GM12878 (cell line): ENCODE data around the gene CHAT. TPM values are rescaled to one million over a fixed set of nuclear protein-coding genes. Genes with fewer than 3 reads are reported as not detected.

Experiments
- ATAC-seq: fragments of 200-7000 bp; cut with Tn5 transposase; 3 replicates; pipeline ENCODE4 v1.9.1; 2020; ENCODE audit warnings: mild to moderate bottlenecking, moderate library complexity
- BruUV-seq: library from RNA; stranded (reverse); fragments of 400-500 nt; replicated peaks from 2 replicates; lab custom pipeline; 2021; lab: Mats Ljungman, UMichigan
- CTCF ChIA-PET: fragments of 300-600 bp; sonication (Branson Sonifier 250); formaldehyde crosslinking; extraction: SDS; loops from one replicate; lab custom pipeline; 2021; ENCODE audit warnings: inconsistent platforms; lab: Yijun Ruan, JAX
- POLR2A ChIA-PET: fragments of 350-600 bp; formaldehyde crosslinking; extraction: SDS; loops from one replicate; lab custom pipeline; 2021; ENCODE audit warnings: inconsistent platforms; lab: Charles Lee
- RAD21 ChIA-PET: fragments of 300-600 bp; sonication (Branson Sonifier 250); formaldehyde crosslinking; loops from one replicate; lab custom pipeline; 2023; ENCODE audit warnings: antibody characterized with exemption; ENCODE audit not compliant: unreplicated experiment; lab: Charles Lee
- SMC1A ChIA-PET: fragments of 300-600 bp; sonication (Branson Sonifier 250); formaldehyde crosslinking; loops from one replicate; lab custom pipeline; 2023; ENCODE audit not compliant: unreplicated experiment, uncharacterized antibody; lab: Charles Lee
- DNase-seq: peaks from one replicate; pipeline ENCODE4 v3.0.0-alpha.2; 2011; ENCODE audit warnings: low read depth, low spot score
- FAIRE-seq: peaks from 3 replicates; lab custom pipeline; 2011; peaks lifted over from hg19 to GRCh38; lab: Jason Lieb, UNC
- H2AFZ ChIP-seq: 2 replicates; pipeline ENCODE4 v1.6.0; 2011; ENCODE audit warnings: low read depth, low read length, control low read depth; ENCODE audit not compliant: control insufficient read depth
- H3K27ac ChIP-seq: 2 replicates; pipeline ENCODE4 v1.5.1; 2011; ENCODE audit warnings: control low read depth; ENCODE audit not compliant: control insufficient read depth, insufficient read depth
- H3K27me3 ChIP-seq, 2 experiments: replicated peaks in 1 of 2; 2 replicates each; pipeline versions ENCODE4 v1.6.0 to v1.6.1; 2011; ENCODE audit warnings: low read length in 1 of 2; ENCODE audit not compliant: control insufficient read depth in 2 of 2, insufficient read depth in 2 of 2
- H3K36me3 ChIP-seq, 2 experiments: 2 replicates each; pipeline ENCODE4 v1.5.1; 2011; ENCODE audit warnings: low read length in 1 of 2; ENCODE audit not compliant: control insufficient read depth in 2 of 2, insufficient read depth in 2 of 2
- H3K4me1 ChIP-seq: 2 replicates; pipeline ENCODE4 v1.6.1; 2011; ENCODE audit warnings: mild to moderate bottlenecking, low read length, moderate library complexity, mixed read lengths; ENCODE audit not compliant: control insufficient read depth, insufficient read depth
- H3K4me2 ChIP-seq: 2 replicates; pipeline ENCODE4 v1.6.0; 2011; ENCODE audit warnings: control low read depth; ENCODE audit not compliant: control insufficient read depth, insufficient read depth
- H3K4me3 ChIP-seq: fragments of 200-600 bp; sonication (generic); 2 replicates; pipeline ENCODE4 v1.5.1; 2016
- H3K79me2 ChIP-seq: 2 replicates; pipeline ENCODE4 v1.6.0; 2011; ENCODE audit warnings: low read length; ENCODE audit not compliant: control insufficient read depth, insufficient read depth
- H3K9ac ChIP-seq: 2 replicates; pipeline ENCODE4 v1.8.0; 2011; ENCODE audit warnings: low read length, control low read depth, mixed read lengths; ENCODE audit not compliant: control insufficient read depth, insufficient read depth
- H3K9me3 ChIP-seq: replicated peaks from 3 replicates; pipeline ENCODE4 v1.5.1; 2011; ENCODE audit warnings: mild to moderate bottlenecking, low read length; ENCODE audit not compliant: control insufficient read depth, insufficient read depth
- H4K20me1 ChIP-seq: 2 replicates; pipeline ENCODE4 v1.6.0; 2011; ENCODE audit not compliant: control insufficient read depth, insufficient read depth
- ATF3 ChIP-seq: IDR thresholded peaks from 2 replicates; pipeline ENCODE4 v1.6.1; 2011; ENCODE audit warnings: low read depth, mild to moderate bottlenecking, low read length, moderate library complexity, borderline replicate concordance; ENCODE audit errors: extremely low read depth
- BHLHE40 ChIP-seq, 2 experiments: fragments of 450-650 bp in 1 of 2; IDR thresholded peaks; 2 replicates each; pipeline ENCODE4 v1.6.1; 2011 to 2017; ENCODE audit warnings: low read depth in 2 of 2, borderline replicate concordance in 1 of 2, improper control_type of control experiment in 1 of 2, low read length in 1 of 2, mild to moderate bottlenecking in 1 of 2
- CEBPB ChIP-seq, 2 experiments: fragments of 150-350 bp in 1 of 2; IDR thresholded peaks; 2 replicates each; pipeline ENCODE4 v1.6.1; 2012 to 2014; ENCODE audit warnings: low read depth in 2 of 2, low read length in 2 of 2, borderline replicate concordance in 1 of 2, inconsistent platforms in 1 of 2
- CHD4 ChIP-seq: fragments of 200-600 bp; sonication (generic); IDR thresholded peaks from 2 replicates; pipeline ENCODE4 v1.6.1; 2016; ENCODE audit warnings: mild to moderate bottlenecking
- EED ChIP-seq: sonication (generic); IDR thresholded peaks from 2 replicates; pipeline ENCODE4 v1.6.1; 2016; ENCODE audit warnings: antibody characterized with exemption, low read depth
- NBN ChIP-seq: fragments of 450-650 bp; IDR thresholded peaks from 2 replicates; pipeline ENCODE4 v1.6.1; 2016
- NRF1 ChIP-seq: conservative IDR thresholded peaks from 2 replicates; pipeline ENCODE4 v1.6.1; 2011; ENCODE audit warnings: mild to moderate bottlenecking, low read depth, low read length, improper control_type of control experiment
- PAX5 ChIP-seq: IDR thresholded peaks from 2 replicates; pipeline ENCODE4 v1.6.1; 2011; ENCODE audit warnings: low read depth, low read length, borderline replicate concordance
- PAX8 ChIP-seq: fragments of 450-650 bp; IDR thresholded peaks from 2 replicates; pipeline ENCODE4 v1.6.1; 2017; ENCODE audit warnings: mild to moderate bottlenecking, moderate library complexity
- POLR2A ChIP-seq: IDR thresholded peaks from 2 replicates; pipeline ENCODE4 v1.6.1; 2011; ENCODE audit warnings: low read depth, mild to moderate bottlenecking, low read length
- RBBP5 ChIP-seq: fragments of 200-600 bp; sonication (generic); conservative IDR thresholded peaks from 2 replicates; pipeline ENCODE4 v1.6.1; 2016
- RCOR1 ChIP-seq: conservative IDR thresholded peaks from 2 replicates; pipeline ENCODE4 v1.6.1; 2012; ENCODE audit warnings: low read depth, low read length, improper control_type of control experiment
- SPI1 ChIP-seq: IDR thresholded peaks from 2 replicates; pipeline ENCODE4 v1.6.1; 2011; ENCODE audit warnings: low read depth, mild to moderate bottlenecking, low read length, moderate library complexity, borderline replicate concordance; ENCODE audit not compliant: insufficient read depth
- SREBF1 ChIP-seq: IDR thresholded peaks from 2 replicates; pipeline ENCODE4 v1.6.1; 2012; ENCODE audit warnings: mild to moderate bottlenecking, low read length
- TCF3 ChIP-seq: IDR thresholded peaks from 2 replicates; pipeline ENCODE4 v1.6.1; 2012; ENCODE audit warnings: low read depth, mild to moderate bottlenecking, low read length, borderline replicate concordance; ENCODE audit not compliant: insufficient read depth
- ZBTB40 ChIP-seq: fragments of 450-650 bp; IDR thresholded peaks from 2 replicates; pipeline ENCODE4 v1.6.1; 2016; ENCODE audit warnings: mild to moderate bottlenecking, moderate library complexity, borderline replicate concordance
- WGBS: methylation state at CpG from one replicate; pipeline ENCODE4 v1.1.6; 2016; ENCODE audit warnings: low lambda C conversion rate; ENCODE audit not compliant: insufficient replicate concordance, insufficient coverage; ENCODE audit errors: missing lambda C conversion rate; 5-methylcytosine and 5-hydroxymethylcytosine counted together
- in situ Hi-C: fragments of 300-500 bp; cut with MboI; formaldehyde crosslinking; loops from 9 replicates; pipeline ENCODE4 v1.14.3; 2018; ENCODE audit warnings: mixed read lengths
- intact Hi-C: fragments of 100-400 bp; cut with micrococcal nuclease; formaldehyde crosslinking; loops from one replicate; pipeline ENCODE4 v1.14.2; 2022; ENCODE audit not compliant: unreplicated experiment
- polyA plus RNA-seq, 11 experiments: library from polyadenylated mRNA; depleted of rRNA in 4 of 11; unstranded in 6 of 11; stranded (reverse) in 5 of 11; fragments of >200 nt; fragmentation: Nextera tagmentation in 4 of 11; fragmentation: Illumina TruSeq in 1 of 11; extraction: Ambion mirVana in 4 of 11; extraction: Trizol in 1 of 11; gene quantifications; 1 replicate in 1 of 11; 2 replicates in 10 of 11; pipeline versions ENCODE4 v1.2.1 to v1.2.3, GENCODE V29; 2011 to 2016; ENCODE audit warnings: inconsistent platforms in 2 of 11, missing spikeins in 2 of 11, low read depth in 1 of 11
- total RNA-seq, 4 experiments: library from RNA; depleted of rRNA in 3 of 4; stranded (reverse); fragments of >200 nt in 3 of 4; fragmentation: Illumina TruSeq in 1 of 4; extraction: Trizol in 1 of 4; gene quantifications; 2 replicates each; pipeline versions ENCODE4 v1.2.1 to v1.2.3, GENCODE V29; 2013 to 2021

Gene CHAT
- total and polyA plus RNA-seq, 10 of the 15 experiments (the other 5 are each of a cell fraction or from before 2014, with no cell fraction given): not detected

GRCh38 chr10:49587981-49588380 lies 25.9 kb upstream of the CHAT start:
- POLR2A ChIA-PET: no interaction called here
- SMC1A ChIA-PET: no interaction called here
- Histone ChIP-seq H3K9me3 (peaks cover 3% of the 10 kb centered on the region; the same call in 2 of the 3 replicates), H3K9ac (no peak overlapping the region), H2AFZ (no peak overlapping the region), H3K4me1 (no peaks in the 10 kb centered on the region), H3K79me2 (no peaks in the 10 kb centered on the region), H3K4me3 (no peak overlapping the region), H3K27ac (no peak overlapping the region), H4K20me1 (no peaks in the 10 kb centered on the region), H3K36me3 (no peaks in the 10 kb centered on the region), H3K4me2 (no peak overlapping the region), H3K27me3 (no peaks in the 10 kb centered on the region; a peak in 1 of 4 replicates)
- intact Hi-C loops (no loop called here), in situ Hi-C loops (no loop called here)
- ATAC-seq: no peak
- BruUV-seq: no TSS peak
- DNase-seq: no peak
- RAD21 ChIA-PET: no interaction called here
- TF ChIP-seq PAX5 (no peak), TCF3 (no peak), EED (no peak), POLR2A (no peak), SPI1 (no peak), BHLHE40 (IDR thresholded peaks at IDR 0.05; ENCODE audit: borderline replicate concordance in 1 of 2, low read depth in 2 of 2, low read length in 1 of 2) (no peak), NBN (no peak), NRF1 (no peak), PAX8 (no peak), RBBP5 (no peak), CEBPB (IDR thresholded peaks at IDR 0.05; ENCODE audit: borderline replicate concordance in 1 of 2, low read depth in 2 of 2, low read length in 2 of 2) (no peak), ZBTB40 (no peak), CHD4 (no peak), ATF3 (no peak), RCOR1 (no peak), SREBF1 (no peak)
- CTCF ChIA-PET: no interaction called here
- no peak for FAIRE-seq
- 24% methylated on average over 4 of the region's 4 CpGs for WGBS
